GM18498 (cell line): ENCODE measurements around the gene OTUB2.
"Not testable (repeated sequence)": the region's sequence is repeated elsewhere in the genome, so short reads cannot be mapped to it uniquely, and the experiment has no call there.

Source experiments
- ATAC-seq: cut with Tn5 transposase; IDR thresholded peaks from one replicate; pipeline ENCODE4 v1.9.1; 2021; ENCODE audit warnings: mild to moderate bottlenecking, moderate library complexity; ENCODE audit not compliant: unreplicated experiment

OTUB2 gene

GRCh38 chr14:94054401-94054800, 28.3 kb downstream of the OTUB2 start:
- no peak for ATAC-seq

DNA sequence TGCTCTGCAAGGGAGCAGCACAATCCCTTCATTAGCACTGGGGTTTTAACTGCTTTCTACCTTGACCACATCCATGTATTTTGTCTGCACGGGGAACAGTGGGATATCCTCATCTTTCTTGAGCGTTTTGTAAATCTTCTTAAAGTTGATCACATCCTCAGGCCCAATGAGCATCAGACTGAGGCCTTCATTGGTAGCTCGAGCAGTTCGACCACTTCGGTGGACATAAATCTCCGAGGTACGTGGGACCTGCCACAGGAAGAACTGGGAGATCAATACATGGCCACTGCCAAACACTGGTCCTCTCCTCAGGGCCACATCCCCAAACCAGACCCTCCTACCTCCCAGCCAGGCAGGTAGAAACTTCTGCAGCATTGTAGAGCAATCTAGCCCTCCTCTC, 28.8 kb downstream of the OTUB2 start:
- no peak for ATAC-seq

- peak; percentile 88 for ATAC-seq
Observed at GRCh38 chr14:94056579-94057308, 30.6 kb downstream of the OTUB2 start.

- ATAC-seq: no peak
Observed at GRCh38 chr14:94058128-94058673, 32.1 kb downstream of the OTUB2 start.

DNA sequence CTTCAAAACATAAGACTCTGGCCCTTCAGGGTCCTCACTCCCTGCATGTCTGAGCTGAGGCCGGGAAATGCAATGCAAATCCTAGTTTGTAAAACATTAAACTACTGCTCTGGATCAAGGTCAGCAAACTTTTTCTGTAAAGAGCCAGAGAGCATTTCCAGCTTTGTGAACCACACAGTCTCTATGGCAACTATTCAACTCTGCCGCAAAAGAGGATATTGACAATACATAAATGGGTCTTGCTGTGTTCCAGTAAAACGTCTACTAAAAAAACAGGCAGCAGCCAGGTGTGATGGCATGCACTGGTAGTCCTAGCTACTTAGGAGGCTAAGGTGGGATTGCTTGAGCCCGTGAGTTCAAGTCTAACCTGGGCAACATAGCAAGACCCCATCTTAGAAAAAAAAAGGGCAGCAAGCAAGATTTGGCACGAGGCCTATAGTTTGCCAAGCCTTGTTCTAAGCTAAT, 32.6 kb downstream of the OTUB2 start:
- no peak for ATAC-seq

- no peak for ATAC-seq
Observed at GRCh38 chr14:94059998-94060397, 33.9 kb downstream of the OTUB2 start.

GRCh38 chr14:94062344-94062940, 36.3 kb downstream of the OTUB2 start:
- ATAC-seq: no peak

DNA sequence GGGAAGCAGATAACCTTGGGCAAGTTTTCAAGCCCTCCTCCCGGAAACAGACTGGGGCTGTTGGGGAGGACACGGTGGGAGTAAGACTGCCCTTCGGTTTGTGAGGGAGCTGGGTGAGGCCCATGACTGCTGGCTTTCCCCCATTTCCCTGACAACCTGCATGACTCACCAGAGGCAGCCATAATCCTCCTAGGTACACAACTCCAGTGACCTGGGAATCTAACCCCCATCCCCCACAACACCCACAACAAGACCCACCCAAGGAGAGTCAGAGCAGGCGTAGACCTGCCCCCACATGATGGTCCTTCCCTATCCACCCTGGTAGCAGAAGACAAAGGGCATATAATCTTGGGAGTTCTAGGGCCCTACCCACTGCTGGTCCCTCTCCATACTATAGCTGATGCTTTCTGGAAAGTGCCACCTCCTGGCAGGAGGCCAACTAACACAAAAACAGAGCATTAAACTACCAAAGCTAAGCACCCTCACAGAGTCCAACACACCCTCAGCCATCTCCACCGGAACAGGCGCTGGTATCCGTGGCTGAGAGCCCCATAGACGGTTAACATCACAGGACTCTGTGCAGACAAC, 40.0 kb downstream of the OTUB2 start:
- ATAC-seq: no peak

DNA sequence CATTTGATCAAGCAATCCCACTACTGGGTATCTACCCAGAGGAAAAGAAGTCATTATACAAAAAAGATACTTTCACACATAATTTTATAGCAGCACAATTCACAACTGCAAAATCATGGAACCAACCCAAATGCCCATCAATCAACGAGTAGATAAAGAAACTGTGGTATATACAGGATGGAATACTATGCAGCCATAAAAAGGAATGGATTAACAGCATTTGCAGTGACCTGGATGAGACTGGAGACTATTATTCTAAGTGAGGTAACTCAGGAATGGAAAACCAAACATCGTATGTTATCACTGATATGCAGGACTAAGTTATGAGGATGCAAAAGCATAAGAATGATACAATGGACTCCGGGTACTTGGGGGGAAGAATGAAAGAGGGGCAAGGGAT, 45.9 kb downstream of the OTUB2 start:
- ATAC-seq: not testable (repeated sequence)

GRCh38 chr14:94074534-94074933, 48.4 kb downstream of the OTUB2 start:
- ATAC-seq: no peak

GRCh38 chr14:94075008-94075407, 48.9 kb downstream of the OTUB2 start:
- ATAC-seq: no peak

GRCh38 chr14:94077111-94077821, 51.1 kb downstream of the OTUB2 start:
- ATAC-seq: no peak

DNA sequence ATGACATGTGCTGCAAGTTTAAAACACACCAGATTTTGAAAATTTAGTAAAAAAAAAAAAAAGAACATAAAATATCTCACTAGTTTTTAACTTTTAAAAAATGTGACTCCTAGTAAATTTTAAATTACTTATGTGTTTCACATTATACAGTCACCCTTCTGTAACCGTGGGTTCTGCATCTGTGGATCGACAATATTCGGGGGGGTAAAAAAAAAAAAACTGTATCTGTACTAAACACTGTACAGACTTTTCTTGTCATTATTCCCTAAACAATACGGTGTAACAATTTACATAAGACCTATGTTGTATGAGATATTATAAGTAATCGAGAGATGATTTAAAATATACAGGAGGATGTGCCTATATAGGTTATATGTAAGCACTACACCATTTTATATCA, 51.7 kb downstream of the OTUB2 start:
- ATAC-seq: no peak

- no peak for ATAC-seq
Observed at GRCh38 chr14:94079891-94080620, 53.9 kb downstream of the OTUB2 start.

DNA sequence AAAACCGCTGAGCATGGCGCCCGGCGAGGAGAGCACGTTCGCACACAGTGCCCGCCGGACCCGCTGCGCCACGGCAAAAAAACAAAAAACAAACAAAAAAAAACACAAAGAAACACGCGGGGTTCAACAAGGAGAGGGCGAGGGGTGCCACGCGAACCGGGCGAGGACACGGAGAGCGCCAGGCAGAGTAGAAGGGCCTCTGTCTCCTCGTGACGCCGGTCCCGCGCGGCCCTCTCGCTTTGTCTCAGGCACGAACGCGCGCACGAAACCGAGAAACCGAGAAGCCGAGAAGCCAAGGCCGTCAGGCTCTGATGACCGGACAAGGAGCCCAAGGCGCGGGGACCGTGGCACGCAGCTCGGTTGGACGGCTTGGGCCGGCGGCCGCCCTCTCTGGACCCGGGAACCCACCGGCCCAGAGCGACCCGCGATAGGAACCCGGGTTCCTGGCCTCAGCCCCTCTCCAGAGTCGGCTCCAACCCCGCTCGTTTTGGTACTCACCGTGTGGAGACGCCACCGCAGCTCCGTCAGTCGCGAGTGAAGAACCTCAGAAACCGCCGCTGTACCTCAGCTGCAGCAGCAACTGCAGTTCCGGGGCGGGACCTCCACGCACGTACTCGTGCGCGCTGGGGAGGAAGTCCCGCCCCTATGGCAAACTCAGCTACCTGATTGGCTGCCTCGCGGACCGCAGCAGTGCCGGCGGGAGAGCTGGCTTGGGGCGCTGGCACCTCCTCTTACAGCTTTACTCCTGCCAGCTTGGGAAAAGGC, 54.7 kb downstream of the OTUB2 start, which contains the start of the genes DDX24 and IFI27L1:
DDX24 (minus strand) TSS at position 582 of the 765 bp plus-strand sequence. CDS start 1,460 bp downstream, outside the sequence.
IFI27L1 (plus strand) TSS at position 690 of the 765 bp plus-strand sequence. CDS start 15,628 bp downstream, outside the sequence.
- ATAC-seq: peak; percentile 99

- ATAC-seq: peak; percentile 31
Observed at GRCh38 chr14:94081386-94081820, 55.3 kb downstream of the OTUB2 start.

DNA sequence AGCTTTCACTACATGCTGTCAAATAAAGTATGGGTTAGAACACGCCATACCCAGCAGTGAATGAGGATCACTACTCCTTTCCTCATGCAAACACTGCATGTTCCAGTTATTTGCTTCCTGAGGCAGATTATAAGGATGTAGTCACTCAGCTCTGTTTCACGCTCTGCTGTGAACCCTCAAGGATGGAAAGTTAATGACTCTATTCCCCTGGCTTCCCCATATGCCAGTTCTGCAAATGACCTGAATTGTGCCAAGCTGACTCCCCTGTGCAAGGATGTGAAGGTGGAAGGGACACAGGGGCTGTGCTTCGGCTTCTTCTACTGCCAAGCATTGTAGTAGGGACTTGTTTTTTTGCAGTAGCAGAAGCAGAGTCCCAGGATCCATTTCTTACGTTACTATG, 61.8 kb downstream of the OTUB2 start:
- ATAC-seq: no peak

DNA sequence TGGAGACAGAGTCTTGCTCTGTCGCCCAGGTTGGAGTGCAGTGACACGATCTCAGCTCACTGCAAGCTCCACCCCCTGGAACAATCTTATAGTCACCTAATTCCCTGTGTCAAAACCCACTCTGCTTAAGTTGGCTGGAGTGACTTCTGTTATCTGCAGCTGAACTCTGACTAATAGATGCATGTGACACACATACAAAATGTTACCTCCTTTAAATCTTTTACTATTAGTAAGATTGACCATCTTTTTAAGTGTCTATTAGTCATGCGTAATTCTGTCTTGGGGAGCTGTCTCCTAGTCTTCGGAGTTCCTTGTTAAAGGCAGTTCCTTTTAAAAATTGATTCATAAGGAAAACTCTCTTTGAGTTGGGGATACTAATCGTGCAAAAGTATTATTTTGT, 62.4 kb downstream of the OTUB2 start:
- no peak for ATAC-seq

DNA sequence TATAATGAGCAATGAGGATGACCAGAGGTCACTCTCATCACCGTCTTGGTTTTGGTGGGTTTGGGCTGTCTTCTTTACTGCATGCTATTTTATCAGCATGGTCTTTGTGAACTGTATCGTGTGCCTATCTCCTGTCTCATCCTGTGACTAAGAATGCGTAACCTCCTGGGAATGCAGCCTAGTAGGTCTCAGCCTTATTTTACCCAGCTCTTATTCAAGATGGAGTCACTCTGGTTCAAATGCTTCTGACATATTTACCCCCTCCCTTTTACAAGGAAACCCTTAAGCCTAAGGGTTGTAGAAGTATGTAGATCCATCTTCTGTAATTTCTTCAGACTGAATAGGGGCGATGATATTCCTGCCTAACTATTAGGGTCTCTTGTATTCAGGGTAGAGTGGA, 63.3 kb downstream of the OTUB2 start:
- ATAC-seq: no peak

- ATAC-seq: no peak
Observed at GRCh38 chr14:94093418-94093817, 67.3 kb downstream of the OTUB2 start.
